ENCODE measurements around the gene DSTN. TPM values are rescaled to one million over a fixed set of nuclear protein-coding genes. Genes with fewer than 3 reads are reported as not detected.
A peak's percentile ranks its signal among the peaks of the same experiment; 100 is the strongest.

The DSTN gene
- total and polyA plus RNA-seq, 9 of the 15 experiments (the other 6 are each of a cell fraction or from before 2014, with no cell fraction given) = 25.7 to 88.3 (median 61.0) TPM

- peaks cover 52% of the 10 kb centered on the region for H3K79me2 ChIP-seq (ENCODE audit: control insufficient read depth, insufficient read depth, low read length)
- ATAC-seq (peak; percentile 80), FAIRE-seq (peak; percentile 44), DNase-seq (ENCODE audit: extremely low read depth in 1 of 4, low spot score in 3 of 4) (peak; percentile 12 to 58 (median 28))
- 0% methylated on average over 12 of the region's 43 CpGs for WGBS (ENCODE audit: insufficient coverage, low coverage, missing lambda C conversion rate)
- CTCF ChIA-PET (ENCODE audit: low intra/inter-chr PET ratio) = no interaction called here
- no peaks in the 10 kb centered on the region for H3K27me3 ChIP-seq (ENCODE audit: control insufficient read depth in 2 of 2, insufficient read depth in 2 of 2, low read length in 2 of 2)
- in situ Hi-C loops (cut with MboI) = no loop called here
- peak overlapping the region; percentile 81 for H3K4me2 ChIP-seq (ENCODE audit: insufficient read depth, low read length)
- H3K9me1 ChIP-seq (ENCODE audit: control insufficient read depth, insufficient read depth, low read length) = no peaks in the 10 kb centered on the region
- intact Hi-C loops (cut with micrococcal nuclease) = no loop called here
- peak overlapping the region; percentile 83 for H2AFZ ChIP-seq (ENCODE audit: low read depth, low read length)
- POLR2A ChIA-PET = interaction anchor here (0.6 to 2.3 kb wide), 5 partner anchors 10 to 1903 kb away, joined by 3 to 9 read pairs (median 4); no protein-coding TSS in a partner anchor
- H3K4me3 ChIP-seq = peak overlapping the region; percentile 83
- H3K36me3 ChIP-seq (ENCODE audit: control insufficient read depth, insufficient read depth, low read length) = no peaks in the 10 kb centered on the region
- peaks cover 7% of the 10 kb centered on the region; the same call in 1 of the 2 replicates for H4K20me1 ChIP-seq (replicated peaks; ENCODE audit: control insufficient read depth, insufficient read depth, low read length)
- H3K9ac ChIP-seq (ENCODE audit: insufficient read depth in 1 of 2, low read depth in 2 of 2, low read length in 2 of 2) = peak overlapping the region; percentile 68 to 90
- no peaks in the 10 kb centered on the region for H3K9me3 ChIP-seq (replicated peaks; ENCODE audit: control insufficient read depth, insufficient read depth, low read depth, low read length)
- H3K27ac ChIP-seq (ENCODE audit: extremely low read depth, low read depth, low read length) = peak overlapping the region; percentile 68
- H3K4me1 ChIP-seq (replicated peaks in 1 of 2; ENCODE audit: control insufficient read depth in 2 of 2, insufficient read depth in 2 of 2, low read length in 2 of 2) = peaks cover 12 to 17% of the 10 kb centered on the region in 2 experiments
- TSS peak; percentile 32 for BruUV-seq (replicated peaks)
- TF ChIP-seq, protein P1, sequence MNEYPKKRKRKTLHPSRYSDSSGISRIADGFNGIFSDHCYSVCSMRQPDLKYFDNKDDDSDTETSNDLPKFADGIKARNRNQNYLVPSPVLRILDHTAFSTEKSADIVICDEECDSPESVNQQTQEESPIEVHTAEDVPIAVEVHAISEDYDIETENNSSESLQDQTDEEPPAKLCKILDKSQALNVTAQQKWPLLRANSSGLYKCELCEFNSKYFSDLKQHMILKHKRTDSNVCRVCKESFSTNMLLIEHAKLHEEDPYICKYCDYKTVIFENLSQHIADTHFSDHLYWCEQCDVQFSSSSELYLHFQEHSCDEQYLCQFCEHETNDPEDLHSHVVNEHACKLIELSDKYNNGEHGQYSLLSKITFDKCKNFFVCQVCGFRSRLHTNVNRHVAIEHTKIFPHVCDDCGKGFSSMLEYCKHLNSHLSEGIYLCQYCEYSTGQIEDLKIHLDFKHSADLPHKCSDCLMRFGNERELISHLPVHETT (CRISPR knock-in tag; conservative IDR thresholded peaks at IDR 0.05 in 1 of 2, IDR thresholded peaks at IDR 0.05 in 1 of 2) = 0 out of 4 replicates have a peak, but pooled peaks of 1 of the 2 experiments have one; percentile 33
- TF ChIP-seq, protein P2, sequence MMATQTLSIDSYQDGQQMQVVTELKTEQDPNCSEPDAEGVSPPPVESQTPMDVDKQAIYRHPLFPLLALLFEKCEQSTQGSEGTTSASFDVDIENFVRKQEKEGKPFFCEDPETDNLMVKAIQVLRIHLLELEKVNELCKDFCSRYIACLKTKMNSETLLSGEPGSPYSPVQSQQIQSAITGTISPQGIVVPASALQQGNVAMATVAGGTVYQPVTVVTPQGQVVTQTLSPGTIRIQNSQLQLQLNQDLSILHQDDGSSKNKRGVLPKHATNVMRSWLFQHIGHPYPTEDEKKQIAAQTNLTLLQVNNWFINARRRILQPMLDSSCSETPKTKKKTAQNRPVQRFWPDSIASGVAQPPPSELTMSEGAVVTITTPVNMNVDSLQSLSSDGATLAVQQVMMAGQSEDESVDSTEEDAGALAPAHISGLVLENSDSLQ (IDR thresholded peaks at IDR 0.05) = 0 out of 2 replicates have a peak, but pooled peaks have one; percentile 30
- no peak for TF ChIP-seq NR4A1 (CRISPR knock-in tag; IDR thresholded peaks at IDR 0.05)
- no peak for TF ChIP-seq NR4A1 (tag; IDR thresholded peaks at IDR 0.05)
- peak; percentile 68 for TF ChIP-seq ZFX (CRISPR knock-in tag; IDR thresholded peaks at IDR 0.05)
- TF ChIP-seq, protein P3, sequence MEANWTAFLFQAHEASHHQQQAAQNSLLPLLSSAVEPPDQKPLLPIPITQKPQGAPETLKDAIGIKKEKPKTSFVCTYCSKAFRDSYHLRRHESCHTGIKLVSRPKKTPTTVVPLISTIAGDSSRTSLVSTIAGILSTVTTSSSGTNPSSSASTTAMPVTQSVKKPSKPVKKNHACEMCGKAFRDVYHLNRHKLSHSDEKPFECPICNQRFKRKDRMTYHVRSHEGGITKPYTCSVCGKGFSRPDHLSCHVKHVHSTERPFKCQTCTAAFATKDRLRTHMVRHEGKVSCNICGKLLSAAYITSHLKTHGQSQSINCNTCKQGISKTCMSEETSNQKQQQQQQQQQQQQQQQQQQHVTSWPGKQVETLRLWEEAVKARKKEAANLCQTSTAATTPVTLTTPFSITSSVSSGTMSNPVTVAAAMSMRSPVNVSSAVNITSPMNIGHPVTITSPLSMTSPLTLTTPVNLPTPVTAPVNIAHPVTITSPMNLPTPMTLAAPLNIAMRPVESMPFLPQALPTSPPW (CRISPR knock-in tag; IDR thresholded peaks at IDR 0.05) = 0 out of 2 replicates have a peak, but pooled peaks have one; percentile 9
- TF ChIP-seq E2F3 (CRISPR knock-in tag; IDR thresholded peaks at IDR 0.05) = no peak
- TF ChIP-seq, protein P4, sequence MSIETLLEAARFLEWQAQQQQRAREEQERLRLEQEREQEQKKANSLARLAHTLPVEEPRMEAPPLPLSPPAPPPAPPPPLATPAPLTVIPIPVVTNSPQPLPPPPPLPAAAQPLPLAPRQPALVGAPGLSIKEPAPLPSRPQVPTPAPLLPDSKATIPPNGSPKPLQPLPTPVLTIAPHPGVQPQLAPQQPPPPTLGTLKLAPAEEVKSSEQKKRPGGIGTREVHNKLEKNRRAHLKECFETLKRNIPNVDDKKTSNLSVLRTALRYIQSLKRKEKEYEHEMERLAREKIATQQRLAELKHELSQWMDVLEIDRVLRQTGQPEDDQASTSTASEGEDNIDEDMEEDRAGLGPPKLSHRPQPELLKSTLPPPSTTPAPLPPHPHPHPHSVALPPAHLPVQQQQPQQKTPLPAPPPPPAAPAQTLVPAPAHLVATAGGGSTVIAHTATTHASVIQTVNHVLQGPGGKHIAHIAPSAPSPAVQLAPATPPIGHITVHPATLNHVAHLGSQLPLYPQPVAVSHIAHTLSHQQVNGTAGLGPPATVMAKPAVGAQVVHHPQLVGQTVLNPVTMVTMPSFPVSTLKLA (conservative IDR thresholded peaks at IDR 0.05) = 0 out of 4 replicates have a peak, but pooled peaks of 1 of the 2 experiments have one; percentile 32
- no peak for TF ChIP-seq ZFP36 (IDR thresholded peaks at IDR 0.05; ENCODE audit: low read depth, low read length, partially characterized antibody)
- 0 out of 2 replicates have a peak, but pooled peaks have one; percentile 39 for TF ChIP-seq KAT7 (CRISPR knock-in tag; IDR thresholded peaks at IDR 0.05; ENCODE audit: borderline replicate concordance)
Measured at GRCh38 chr20:17570347-17571152, 675 bp downstream of the DSTN start.
